ENCODE data around the gene MYOM1. TPM values are rescaled to one million over a fixed set of nuclear protein-coding genes. Genes with fewer than 3 reads are reported as not detected.
"Not testable (repeated sequence)": the region's sequence is repeated elsewhere in the genome, so short reads cannot be mapped to it uniquely, and the experiment has no call there.

Gene MYOM1
- total RNA-seq, 2 donors from 2014 or later: 0.52 to 2.0 TPM

DNA sequence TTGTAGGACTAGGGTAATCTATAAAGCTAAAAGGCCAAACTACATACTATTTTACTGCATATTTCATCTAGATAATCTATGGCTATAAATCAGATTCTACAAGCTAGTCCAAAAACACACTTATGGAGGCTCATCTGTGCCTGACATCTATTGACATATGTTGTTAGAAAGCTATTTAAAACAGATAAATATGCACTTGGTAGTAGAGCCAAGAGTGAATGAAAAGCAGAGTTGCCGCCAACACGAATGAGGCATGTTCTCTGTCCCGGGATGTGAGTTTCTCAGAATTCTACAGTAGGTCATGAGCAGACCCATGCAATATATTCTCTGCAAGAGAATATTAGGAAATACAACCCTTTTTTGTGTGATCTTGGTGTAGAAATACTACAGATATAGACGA lies 140.1 kb downstream of the MYOM1 start:
- Mint-ChIP-seq H3K4me3 (no peak overlapping the region), H3K4me1 (no peaks in the 10 kb centered on the region), H3K9me3 (no peaks in the 10 kb centered on the region), H3K27ac (no peak overlapping the region), H3K27me3 (no peaks in the 10 kb centered on the region), H3K36me3 (ENCODE audit: low read depth) (no peaks in the 10 kb centered on the region)
- no peak for ATAC-seq (replicated peaks)

DNA sequence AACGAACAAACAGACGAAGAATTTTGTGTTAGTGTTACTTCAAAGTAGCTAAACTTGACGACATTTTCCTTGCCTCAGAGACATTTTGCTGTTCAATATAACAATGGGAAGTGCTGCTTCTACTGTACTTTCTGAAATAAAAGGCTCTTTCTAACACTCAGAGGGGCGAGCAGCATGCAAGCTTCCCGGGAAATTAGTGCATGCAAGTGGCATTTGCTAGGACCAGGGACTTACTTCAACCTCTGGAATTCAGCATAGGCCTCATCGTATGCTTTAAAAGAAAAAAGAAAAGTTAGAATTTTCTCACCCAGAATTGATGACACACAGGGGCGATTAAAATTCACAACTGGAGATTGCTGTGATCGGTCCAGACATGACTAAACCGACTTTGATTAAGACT lies 144.3 kb downstream of the MYOM1 start:
- Mint-ChIP-seq H3K9me3 (no peaks in the 10 kb centered on the region), H3K36me3 (ENCODE audit: low read depth) (no peaks in the 10 kb centered on the region), H3K4me1 (no peaks in the 10 kb centered on the region), H3K27me3 (no peaks in the 10 kb centered on the region), H3K4me3 (no peak overlapping the region), H3K27ac (no peak overlapping the region)
- no peak for ATAC-seq (replicated peaks)

DNA sequence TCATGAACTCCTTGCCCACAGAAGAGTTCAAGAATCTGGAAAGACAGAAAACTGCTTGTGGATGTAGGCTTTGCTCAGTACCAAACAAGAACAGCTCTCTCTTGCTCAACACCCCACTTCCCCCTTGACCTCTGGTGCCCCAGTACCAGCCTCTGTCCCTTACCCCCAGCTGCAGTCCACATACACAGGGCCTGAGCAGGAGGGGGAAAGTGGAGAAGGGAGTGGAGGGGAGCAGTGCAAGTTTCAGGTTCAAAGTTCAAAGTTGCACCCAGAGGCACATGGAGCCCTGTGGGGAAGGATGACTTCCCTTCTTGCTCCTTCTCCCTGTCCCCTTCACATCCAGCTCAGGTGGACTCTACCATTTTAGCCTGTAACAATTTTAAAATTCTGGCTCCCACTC lies 145.7 kb downstream of the MYOM1 start:
- Mint-ChIP-seq H3K9me3 (no peaks in the 10 kb centered on the region), H3K4me3 (no peak overlapping the region), H3K4me1 (peaks cover 4% of the 10 kb centered on the region), H3K27ac (no peak overlapping the region), H3K27me3 (no peaks in the 10 kb centered on the region), H3K36me3 (ENCODE audit: low read depth) (no peaks in the 10 kb centered on the region)
- ATAC-seq (replicated peaks): no peak

DNA sequence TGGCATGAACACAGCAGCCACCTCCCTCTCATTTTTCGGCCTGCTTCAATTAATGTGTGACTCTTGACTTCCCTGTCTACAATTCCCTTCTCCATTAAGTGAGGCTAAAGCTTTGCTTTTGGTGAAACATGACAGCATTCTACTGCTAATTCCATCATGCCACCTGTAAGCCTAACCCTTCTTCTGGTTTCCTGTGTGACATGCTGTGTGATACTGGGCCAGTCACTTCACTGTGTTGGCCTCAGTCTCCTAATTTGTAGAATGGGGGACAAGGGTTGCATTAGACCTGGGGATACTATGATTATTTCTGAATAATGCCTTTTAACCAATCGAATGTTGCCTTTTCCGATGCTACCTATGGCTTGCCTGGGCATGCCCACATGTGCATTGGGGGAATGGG lies 146.4 kb downstream of the MYOM1 start:
- H3K36me3 Mint-ChIP-seq (ENCODE audit: low read depth); ATAC-seq (replicated peaks); H3K4me3 Mint-ChIP-seq; H3K27me3 Mint-ChIP-seq; H3K27ac Mint-ChIP-seq; H3K9me3 Mint-ChIP-seq; H3K4me1 Mint-ChIP-seq: not testable (repeated sequence)

DNA sequence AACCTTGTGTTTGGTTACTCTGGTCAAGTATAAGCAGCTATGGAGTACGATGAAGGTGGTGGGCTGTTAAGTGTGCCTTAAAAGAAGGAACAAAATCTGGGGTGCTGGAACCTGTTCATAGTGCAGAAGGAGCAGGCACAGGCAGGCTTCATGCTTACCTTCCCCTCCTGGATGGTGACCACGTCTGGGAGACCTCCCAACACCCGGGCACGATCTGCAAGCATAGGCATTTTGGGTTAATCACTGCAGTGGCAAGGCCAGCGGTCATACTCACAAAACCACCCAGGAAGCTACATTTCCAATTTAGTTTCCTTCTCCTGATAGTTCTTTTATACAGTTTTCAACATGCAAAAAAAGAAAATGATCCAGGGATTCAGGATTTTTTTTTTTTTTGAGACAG lies 148.1 kb downstream of the MYOM1 start:
- H3K4me1 Mint-ChIP-seq: peaks cover 11% of the 10 kb centered on the region
- no peaks in the 10 kb centered on the region for H3K9me3 Mint-ChIP-seq
- no peaks in the 10 kb centered on the region for H3K27me3 Mint-ChIP-seq
- no peak for ATAC-seq (replicated peaks)
- no peaks in the 10 kb centered on the region for H3K36me3 Mint-ChIP-seq (ENCODE audit: low read depth)
- H3K27ac Mint-ChIP-seq: no peak overlapping the region
- H3K4me3 Mint-ChIP-seq: no peak overlapping the region

DNA sequence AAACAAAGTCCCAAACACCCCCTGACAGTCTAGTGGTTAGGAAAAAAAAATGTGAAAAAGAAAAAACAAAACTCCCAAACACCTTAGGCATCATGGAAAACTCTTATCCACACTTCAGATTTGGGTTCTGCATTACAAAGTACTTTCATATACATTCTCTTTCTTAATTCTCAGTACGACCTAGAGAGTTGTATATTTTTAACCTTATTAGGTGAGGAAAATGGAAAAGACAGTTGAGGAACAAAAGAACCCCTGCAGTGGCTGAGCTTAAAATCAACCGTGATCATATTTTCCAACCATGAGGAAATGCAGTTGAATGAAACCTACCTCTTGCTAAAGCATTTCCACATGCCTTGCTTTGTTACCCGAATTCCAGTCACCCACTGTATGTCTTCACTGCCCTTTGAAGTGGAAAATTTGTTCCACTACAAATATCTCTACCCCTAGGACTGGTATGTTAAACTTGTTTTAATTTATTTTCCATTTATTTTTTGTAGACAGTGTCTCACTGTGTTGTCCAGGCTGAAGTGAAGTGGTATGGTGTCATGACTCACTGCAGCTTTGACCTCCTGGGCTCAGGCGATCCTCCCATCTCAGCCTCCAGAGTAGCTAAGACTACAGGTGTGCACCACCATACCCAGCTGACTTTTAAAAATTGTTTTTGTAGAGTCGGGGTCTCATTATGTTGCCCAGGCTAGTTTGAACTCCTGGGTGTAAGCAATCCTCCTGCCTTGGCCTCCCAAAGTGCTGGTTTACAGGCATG lies 149.9 kb downstream of the MYOM1 start:
- peak; percentile 71 for ATAC-seq (replicated peaks)
- H3K27me3 Mint-ChIP-seq: no peaks in the 10 kb centered on the region
- peaks cover 11% of the 10 kb centered on the region for H3K4me1 Mint-ChIP-seq
- H3K27ac Mint-ChIP-seq: peak overlapping the region; percentile 37
- H3K9me3 Mint-ChIP-seq: no peaks in the 10 kb centered on the region
- peak overlapping the region; percentile 30 for H3K4me3 Mint-ChIP-seq
- H3K36me3 Mint-ChIP-seq (ENCODE audit: low read depth): no peaks in the 10 kb centered on the region

DNA sequence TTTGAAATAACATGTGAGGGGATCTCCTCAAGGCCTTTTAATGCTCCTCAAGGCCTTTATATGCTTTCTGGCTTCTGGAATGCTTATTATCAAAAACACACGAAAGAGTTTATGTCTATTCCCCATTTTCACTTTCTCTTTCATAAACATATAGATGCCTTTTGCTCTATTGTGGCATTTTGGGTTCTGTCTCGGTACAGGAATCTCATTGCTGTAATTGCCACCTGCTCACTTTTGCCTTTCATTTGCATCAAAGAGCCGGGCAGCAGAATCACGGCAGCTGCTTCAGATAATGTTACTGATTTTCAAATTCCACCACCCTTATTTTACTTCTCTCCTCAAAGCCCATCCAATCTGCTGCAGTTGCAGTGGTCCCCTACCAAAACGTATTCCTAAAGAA lies 152.0 kb downstream of the MYOM1 start:
- Mint-ChIP-seq H3K4me3 (peak overlapping the region; percentile 65), H3K27ac (peak overlapping the region; percentile 42), H3K36me3 (ENCODE audit: low read depth) (no peaks in the 10 kb centered on the region), H3K27me3 (no peaks in the 10 kb centered on the region), H3K4me1 (peaks cover 19% of the 10 kb centered on the region), H3K9me3 (no peaks in the 10 kb centered on the region)
- ATAC-seq (replicated peaks): peak; percentile 18

DNA sequence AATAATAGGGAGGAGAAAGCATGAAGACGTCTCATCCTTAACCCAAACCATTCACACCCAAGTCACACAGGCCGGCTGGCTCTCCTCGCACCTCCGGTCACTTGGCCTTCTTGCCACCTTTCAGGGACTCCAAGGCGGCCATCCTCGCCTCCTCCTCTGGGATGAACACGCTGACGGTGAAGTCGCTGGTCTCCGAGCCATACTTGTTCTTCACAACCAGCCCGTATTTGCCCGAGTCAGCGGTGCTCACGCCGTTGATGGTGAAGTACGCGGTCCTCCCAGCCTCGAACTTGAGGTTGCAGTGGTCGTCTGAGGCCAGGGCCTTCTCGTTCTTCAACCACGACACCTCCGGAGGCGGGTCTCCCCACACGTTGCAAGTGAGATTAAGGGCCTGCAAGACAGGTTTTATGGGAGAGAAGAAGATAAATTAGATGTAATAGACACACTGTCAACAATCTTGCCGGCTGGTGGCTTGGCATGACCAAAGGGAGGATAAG lies 152.6 kb downstream of the MYOM1 start:
- Mint-ChIP-seq H3K9me3 (no peaks in the 10 kb centered on the region), H3K27me3 (no peaks in the 10 kb centered on the region), H3K4me3 (peak overlapping the region; percentile 65), H3K36me3 (ENCODE audit: low read depth) (no peaks in the 10 kb centered on the region), H3K27ac (peak overlapping the region; percentile 42), H3K4me1 (peaks cover 20% of the 10 kb centered on the region)
- ATAC-seq (replicated peaks): no peak

DNA sequence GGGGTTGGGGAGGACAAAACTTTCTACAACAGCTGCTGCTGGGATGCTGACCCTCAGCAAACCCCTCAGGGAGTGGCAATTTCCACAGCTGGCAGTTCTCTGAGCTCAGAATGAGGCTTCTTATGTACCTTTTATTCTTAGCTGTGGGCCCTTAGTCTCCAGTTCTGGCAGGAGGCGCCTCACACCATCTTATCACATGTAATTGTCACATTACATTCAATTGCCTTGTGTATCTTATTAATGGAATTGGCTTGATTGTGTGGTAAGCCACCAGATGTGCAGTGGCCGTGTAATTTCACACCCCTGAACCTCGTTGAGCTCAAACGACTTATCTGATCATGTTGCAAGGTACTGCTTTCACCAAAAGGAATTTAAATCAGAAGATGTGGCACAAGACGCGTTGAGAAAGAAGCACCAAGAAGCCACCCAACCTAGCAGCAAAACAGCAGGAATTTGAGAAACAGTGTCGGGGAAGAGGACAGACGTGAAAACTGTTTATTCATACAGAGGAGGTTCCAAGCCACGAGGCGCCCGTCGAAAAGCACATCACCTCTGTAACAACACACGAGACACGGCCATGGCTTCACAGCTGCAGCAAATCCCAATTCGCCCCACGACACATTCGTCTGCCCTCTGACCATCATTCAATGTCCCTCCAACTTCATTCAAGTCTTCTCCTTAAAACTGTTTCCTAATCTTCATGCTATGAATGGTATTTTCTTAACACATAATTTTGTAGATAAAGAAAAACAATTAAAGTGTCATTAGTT lies 153.2 kb downstream of the MYOM1 start:
- Mint-ChIP-seq H3K27ac (no peak overlapping the region), H3K9me3 (no peaks in the 10 kb centered on the region), H3K36me3 (ENCODE audit: low read depth) (peaks cover 5% of the 10 kb centered on the region), H3K27me3 (no peaks in the 10 kb centered on the region), H3K4me1 (peaks cover 27% of the 10 kb centered on the region), H3K4me3 (peak overlapping the region; percentile 65)
- ATAC-seq (replicated peaks): no peak

DNA sequence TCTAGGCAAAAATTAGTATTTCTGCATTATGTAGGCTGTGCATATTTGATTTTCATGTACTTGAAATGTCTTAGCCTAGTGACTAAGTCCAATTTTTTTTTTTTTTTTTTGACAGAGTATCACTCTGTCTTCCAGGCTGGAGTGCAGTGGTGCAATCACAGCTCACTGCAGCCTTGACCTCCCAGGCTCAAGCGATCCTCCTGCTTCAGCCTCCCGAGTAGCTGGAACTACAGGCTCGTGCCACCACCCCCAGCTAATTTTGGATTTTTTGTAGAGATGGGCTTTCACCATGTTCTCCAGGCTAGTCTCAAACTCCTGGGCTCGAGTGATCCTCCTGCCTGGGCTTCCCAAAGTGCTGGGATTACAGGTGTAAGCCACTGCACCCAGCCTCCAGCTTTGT lies 156.0 kb downstream of the MYOM1 start:
- H3K4me3 Mint-ChIP-seq, H3K27ac Mint-ChIP-seq: not testable (repeated sequence)
- H3K4me1 Mint-ChIP-seq: peaks cover 36% of the 10 kb centered on the region

DNA sequence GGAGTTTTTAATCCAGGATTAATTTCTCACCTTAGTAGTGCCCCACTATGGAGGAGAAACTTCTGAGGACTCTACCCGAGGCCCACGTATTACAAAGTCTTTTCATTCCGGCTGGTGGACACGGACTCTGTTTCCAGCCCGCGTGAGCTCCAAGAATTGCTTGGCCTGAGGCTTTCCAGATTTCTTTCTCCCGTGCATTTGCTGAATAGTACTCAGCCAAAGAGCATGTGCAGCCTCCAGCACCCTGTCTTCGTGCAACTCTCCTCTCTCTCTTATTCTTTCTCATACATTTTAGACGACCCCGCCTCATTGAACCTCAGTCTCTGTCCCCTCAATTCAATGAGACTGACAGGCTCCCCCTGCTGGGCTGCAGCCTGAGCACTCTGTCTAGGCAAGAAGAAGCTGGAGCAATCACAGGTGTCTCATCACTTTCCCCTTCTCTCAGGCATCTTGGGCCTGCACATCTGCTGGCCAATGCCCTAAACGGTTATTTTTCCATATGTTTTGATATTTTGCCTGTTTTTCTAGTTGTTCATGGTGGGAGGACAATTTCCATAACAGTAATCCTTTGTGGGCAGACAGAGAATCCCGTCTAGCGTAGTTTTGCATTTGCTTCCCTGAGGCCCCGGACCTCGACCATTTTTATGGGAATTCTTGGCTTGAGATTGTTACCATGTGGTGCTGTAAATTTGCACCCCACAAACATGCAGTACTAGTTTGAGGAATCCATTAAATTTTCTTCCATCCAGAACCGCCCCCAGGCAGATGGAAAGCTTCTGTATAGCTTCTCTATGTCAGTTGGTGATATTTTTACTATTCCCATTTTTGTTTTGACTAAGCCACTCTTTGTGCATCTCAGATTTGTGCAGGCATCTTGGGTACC lies 156.7 kb downstream of the MYOM1 start:
- peak; percentile 17 for ATAC-seq (replicated peaks)
- Mint-ChIP-seq H3K9me3 (no peaks in the 10 kb centered on the region), H3K4me1 (peaks cover 41% of the 10 kb centered on the region), H3K4me3 (peak overlapping the region; percentile 90), H3K36me3 (ENCODE audit: low read depth) (peaks cover 14% of the 10 kb centered on the region), H3K27me3 (no peaks in the 10 kb centered on the region), H3K27ac (peak overlapping the region; percentile 68)

More for the DNA sequence above, 156.0 kb downstream of the MYOM1 start:
- H3K9me3 Mint-ChIP-seq; ATAC-seq (replicated peaks); H3K27me3 Mint-ChIP-seq: not testable (repeated sequence)
- H3K36me3 Mint-ChIP-seq (ENCODE audit: low read depth): peaks cover 14% of the 10 kb centered on the region

DNA sequence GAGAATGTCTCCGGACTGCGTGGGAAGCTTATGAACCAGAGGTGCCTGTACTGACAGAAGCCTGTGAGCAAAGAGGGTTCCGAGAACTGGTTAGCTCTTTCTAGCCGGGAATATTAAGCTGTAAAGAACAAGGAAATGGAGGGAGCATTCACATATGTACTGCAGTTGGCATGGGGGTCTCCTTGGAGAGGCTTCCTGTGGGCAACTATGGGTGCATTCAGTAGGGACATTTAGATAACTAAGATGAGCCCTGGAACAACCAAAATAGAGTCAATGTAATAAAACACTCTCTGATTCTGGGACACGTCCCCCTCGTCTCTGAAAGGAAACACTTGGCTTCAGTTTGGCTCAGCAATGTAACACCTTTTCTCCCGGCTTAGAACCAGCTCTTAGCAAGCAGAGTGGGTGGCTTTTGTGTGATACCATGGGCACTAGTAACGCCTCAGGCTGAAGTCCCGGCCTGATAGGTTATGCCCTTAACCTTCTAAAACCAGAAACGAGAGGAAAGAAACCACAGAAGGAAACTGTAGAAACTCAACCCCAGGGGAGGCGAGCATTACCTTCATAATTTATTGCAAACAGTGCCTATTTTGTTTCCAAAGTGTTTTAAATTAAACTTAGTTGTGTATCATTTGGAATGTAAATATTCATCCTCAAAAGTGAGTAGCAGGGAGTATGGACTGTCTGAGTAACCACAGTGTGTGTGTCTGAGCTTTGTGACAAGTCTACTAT lies 158.0 kb downstream of the MYOM1 start:
- Mint-ChIP-seq H3K36me3 (ENCODE audit: low read depth) (peaks cover 14% of the 10 kb centered on the region), H3K4me1 (peaks cover 37% of the 10 kb centered on the region), H3K27ac (peak overlapping the region; percentile 98), H3K9me3 (no peaks in the 10 kb centered on the region), H3K4me3 (peak overlapping the region; percentile 90), H3K27me3 (no peaks in the 10 kb centered on the region)
- peak; percentile 81 for ATAC-seq (replicated peaks)

DNA sequence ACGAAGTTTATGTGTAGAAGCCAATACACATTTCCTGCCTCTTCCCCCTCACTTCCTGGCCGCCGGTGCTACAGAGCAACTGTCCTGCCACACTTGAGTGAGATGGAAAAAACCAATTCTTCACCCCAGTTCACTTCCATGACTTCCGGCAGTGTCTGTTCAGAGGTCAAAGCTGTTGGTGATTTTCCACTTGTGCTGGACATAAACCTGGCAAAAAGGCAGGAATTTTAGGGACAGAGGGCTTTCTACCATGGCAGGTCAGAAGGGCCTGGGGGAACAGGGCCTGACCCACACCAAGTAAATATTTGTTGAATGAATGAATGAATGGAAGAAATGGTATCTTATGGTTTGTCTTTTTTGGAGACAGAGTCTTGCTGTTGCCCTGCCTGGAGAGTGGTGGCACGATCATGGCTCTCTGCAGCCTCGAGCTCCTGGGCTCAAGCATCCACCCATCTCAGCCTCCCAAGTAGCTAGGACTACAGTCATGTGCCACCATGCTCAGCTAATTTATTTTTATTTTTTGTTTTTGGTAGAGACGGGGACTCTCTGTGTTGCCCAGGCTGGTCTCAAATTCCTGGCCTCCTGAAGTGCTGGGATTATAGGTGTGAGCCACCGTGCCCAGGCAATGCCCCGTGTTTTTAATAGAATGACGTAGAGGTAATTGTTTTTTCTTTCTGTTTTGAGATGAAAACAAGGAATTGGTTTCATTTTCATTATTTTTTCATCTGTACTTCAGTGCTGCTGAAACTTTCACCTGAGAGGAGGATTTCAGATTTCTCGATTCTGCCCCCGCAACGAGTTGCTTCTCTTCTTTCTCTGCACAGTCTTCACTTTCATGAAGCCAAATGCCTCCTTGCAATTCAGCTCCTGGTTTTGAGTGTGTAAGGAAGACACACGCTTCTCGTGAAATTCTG lies 158.8 kb downstream of the MYOM1 start:
- H3K36me3 Mint-ChIP-seq (ENCODE audit: low read depth): peaks cover 14% of the 10 kb centered on the region
- H3K9me3 Mint-ChIP-seq: no peaks in the 10 kb centered on the region
- peak overlapping the region; percentile 98 for H3K27ac Mint-ChIP-seq
- ATAC-seq (replicated peaks): peak; percentile 59
- H3K4me3 Mint-ChIP-seq: peak overlapping the region; percentile 90
- peaks cover 42% of the 10 kb centered on the region for H3K4me1 Mint-ChIP-seq
- no peaks in the 10 kb centered on the region for H3K27me3 Mint-ChIP-seq

Measured in activated T-helper 17 cell treated with anti-CD3 and anti-CD28 coated beads, Interleukin-2, amount 50 U/mL, for 72 hours (primary cell).